Measurements from ENCODE around the gene DPP10. TPM values are rescaled to one million over a fixed set of nuclear protein-coding genes. Genes with fewer than 3 reads are reported as not detected.

The DPP10 gene
- total and polyA plus RNA-seq, 10 of the 15 experiments (the other 5 are each of a cell fraction or from before 2014, with no cell fraction given): not detected

- TF ChIP-seq ZBTB40 (IDR thresholded peaks at IDR 0.05; ENCODE audit: borderline replicate concordance) (no peak), MYC (IDR thresholded peaks at IDR 0.05; ENCODE audit: insufficient read depth, insufficient read length, insufficient replicate concordance, low read length, severe bottlenecking) (no peak), USF1 (IDR thresholded peaks at IDR 0.05; ENCODE audit: borderline replicate concordance, extremely low read length, insufficient read depth, low read depth, low read length) (no peak)
Measured at GRCh38 chr2:115649731-115650130, 1207.3 kb downstream of the DPP10 start (continued).

GRCh38 chr2:115650827-115651226, 1208.4 kb downstream of the DPP10 start:
- H2AFZ ChIP-seq (ENCODE audit: control insufficient read depth, low read depth, low read length): no peak overlapping the region
- ATAC-seq: no peak
- TF ChIP-seq MEF2A (IDR thresholded peaks at IDR 0.05; ENCODE audit: insufficient read depth, low read depth, low read length) (no peak), GATAD2B (conservative IDR thresholded peaks at IDR 0.05; ENCODE audit: low read depth) (no peak), ZNF24 (IDR thresholded peaks at IDR 0.05) (no peak), MTA3 (IDR thresholded peaks at IDR 0.05; ENCODE audit: borderline replicate concordance, low read length) (no peak), NRF1 (conservative IDR thresholded peaks at IDR 0.05; ENCODE audit: low read depth, low read length) (no peak)
- no peak for FAIRE-seq
- BruUV-seq (replicated peaks): no TSS peak
- no peak overlapping the region for H3K4me3 ChIP-seq
- WGBS (ENCODE audit: insufficient coverage, insufficient replicate concordance, low lambda C conversion rate, missing lambda C conversion rate): 0% methylated on average over 2 of the region's 2 CpGs
- intact Hi-C loops (cut with micrococcal nuclease; ENCODE audit: unreplicated experiment): loop anchor here (10.0 kb wide), 1 partner anchor 486 kb away; no protein-coding TSS in a partner anchor
- no peak overlapping the region for H3K4me2 ChIP-seq (ENCODE audit: control insufficient read depth, insufficient read depth)
- no peaks in the 10 kb centered on the region for H3K4me1 ChIP-seq (ENCODE audit: control insufficient read depth, insufficient read depth, low read length)
- ChIA-PET SMC1A (ENCODE audit: uncharacterized antibody, unreplicated experiment) (no interaction called here), CTCF (no interaction called here), POLR2A (no interaction called here), RAD21 (ENCODE audit: unreplicated experiment) (no interaction called here)
- H3K27ac ChIP-seq (ENCODE audit: control insufficient read depth, insufficient read depth): no peak overlapping the region
- in situ Hi-C loops (cut with MboI): no loop called here
- H4K20me1 ChIP-seq (ENCODE audit: control insufficient read depth, insufficient read depth): no peaks in the 10 kb centered on the region
- H3K9ac ChIP-seq (ENCODE audit: control insufficient read depth, insufficient read depth, low read length): no peak overlapping the region
- no peaks in the 10 kb centered on the region for H3K36me3 ChIP-seq (ENCODE audit: control insufficient read depth in 2 of 2, insufficient read depth in 2 of 2, low read length in 1 of 2)
- H3K27me3 ChIP-seq (replicated peaks in 1 of 2; ENCODE audit: control insufficient read depth in 2 of 2, insufficient read depth in 2 of 2, low read length in 1 of 2): no peaks in the 10 kb centered on the region
- H3K9me3 ChIP-seq (replicated peaks; ENCODE audit: control insufficient read depth, insufficient read depth, low read length): no peaks in the 10 kb centered on the region
- no peaks in the 10 kb centered on the region for H3K79me2 ChIP-seq (ENCODE audit: control insufficient read depth, insufficient read depth, low read length)
- no peak for DNase-seq (ENCODE audit: low read depth, low spot score)

Measured in GM12878 (cell line).